Stimulated activated CD4-positive, alpha-beta T cell treated with anti-CD3 and anti-CD28 coated beads, Interleukin-4, amount 100 ng/mL, for 4 hours (primary cell): Measurements from ENCODE around the gene SF1.

Source experiments
- DNase-seq, 2 experiments: peaks; one replicate each; pipeline ENCODE4 v3.0.0-alpha.2; 2020

The SF1 gene

DNA sequence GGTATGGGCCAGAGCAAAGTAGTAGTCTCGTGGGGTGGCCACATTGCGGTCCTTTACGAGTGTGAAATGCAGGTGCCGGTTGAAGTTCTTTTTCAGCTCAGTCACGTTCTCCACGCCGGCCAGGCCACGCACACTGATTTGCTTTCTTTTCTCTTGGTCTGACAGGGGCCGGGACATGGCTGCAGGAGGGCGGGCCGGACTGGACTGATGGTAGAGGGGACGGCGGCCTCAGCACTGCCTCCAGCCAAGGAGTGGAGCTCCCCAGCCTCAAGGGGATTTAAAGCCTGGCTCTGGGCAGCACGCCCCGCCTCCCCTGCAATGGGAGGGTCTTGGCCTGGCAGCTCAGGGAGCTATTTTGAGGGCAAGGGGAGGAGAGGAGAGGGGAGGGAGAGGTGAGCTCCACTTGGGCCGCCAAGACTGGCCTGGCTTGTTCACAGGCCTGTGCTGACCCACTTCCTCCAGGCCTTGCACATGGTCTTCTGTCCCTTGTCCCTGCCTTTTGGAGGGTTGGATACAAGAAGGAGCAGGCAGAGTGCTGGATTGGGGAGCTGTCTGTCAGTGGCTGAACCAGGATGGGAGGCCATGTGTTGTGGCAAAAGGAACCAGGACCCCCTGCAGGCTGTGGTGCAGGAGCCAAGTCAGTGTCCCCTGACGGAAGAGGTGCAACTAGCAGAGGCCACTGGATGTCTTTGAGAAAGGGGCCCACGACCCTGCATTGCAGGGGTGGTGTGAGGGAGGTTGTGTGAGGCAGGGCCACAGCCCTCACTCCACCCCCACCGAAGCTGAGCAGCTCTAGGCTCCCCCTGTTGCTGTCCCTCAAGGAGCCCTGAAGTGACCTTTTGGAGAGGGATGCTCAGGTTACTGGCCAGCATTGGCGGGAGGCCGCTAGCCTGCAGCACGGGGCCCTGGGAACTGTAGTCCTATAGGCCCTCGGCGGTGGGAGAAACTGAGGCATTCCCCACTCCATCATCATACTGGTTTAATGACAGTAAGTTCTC, 18.3 kb downstream of the SF1 start, which contains the start of gene PYGM:
Gene PYGM (minus strand): TSS at position 253 of the 998 bp plus-strand sequence. CDS start 76 bp downstream, at position 177.
- DNase-seq, result no peak

GRCh38 chr11:64759131-64759721, 19.1 kb downstream of the SF1 start:
- DNase-seq, result peak in 1 of 2 experiments; percentile 17

- no peak for DNase-seq
These were observed 19.8 kb downstream of the SF1 start for GRCh38 chr11:64758330-64759079.

DNA sequence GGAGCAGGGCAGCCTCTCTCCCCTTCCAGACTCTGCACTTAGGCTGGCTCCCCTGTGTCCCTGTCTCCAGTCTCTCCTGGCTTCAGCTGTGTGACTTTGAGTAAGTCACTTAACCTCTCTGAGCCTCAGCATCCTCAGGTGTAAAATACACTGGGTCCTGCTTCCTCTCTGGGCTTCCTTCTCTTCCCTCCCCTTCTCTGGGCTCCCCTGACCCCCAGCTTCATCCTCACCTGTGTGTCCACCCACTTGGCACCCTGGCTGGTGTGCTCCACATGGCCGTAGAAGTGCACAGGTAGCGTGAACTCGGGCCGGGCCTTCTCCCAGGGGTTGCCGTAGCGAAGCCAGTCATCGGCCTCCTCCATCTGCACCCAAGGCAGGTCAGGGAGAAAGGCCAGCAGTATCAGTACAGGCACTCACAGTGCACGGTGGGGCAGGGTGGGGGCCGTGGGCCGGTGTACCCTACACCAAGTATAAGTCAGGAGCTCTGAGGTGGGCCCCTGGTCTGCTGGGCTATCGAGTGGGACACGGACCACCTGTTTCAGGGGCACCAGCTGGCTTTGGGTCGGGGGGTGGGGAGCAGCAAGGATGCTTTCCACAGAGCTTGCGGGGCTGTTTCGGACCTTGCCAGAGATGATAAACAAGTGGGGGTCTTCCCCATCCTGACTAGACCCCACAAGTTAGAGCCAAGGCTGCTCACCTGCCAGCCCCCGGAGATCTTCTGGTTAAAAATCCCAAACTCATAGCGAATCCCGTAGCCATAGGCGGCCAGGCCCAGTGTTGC, 20.6 kb downstream of the SF1 start:
- no peak for DNase-seq

- no peak for DNase-seq
These were observed 22.5 kb downstream of the SF1 start for GRCh38 chr11:64755681-64756361.

DNA sequence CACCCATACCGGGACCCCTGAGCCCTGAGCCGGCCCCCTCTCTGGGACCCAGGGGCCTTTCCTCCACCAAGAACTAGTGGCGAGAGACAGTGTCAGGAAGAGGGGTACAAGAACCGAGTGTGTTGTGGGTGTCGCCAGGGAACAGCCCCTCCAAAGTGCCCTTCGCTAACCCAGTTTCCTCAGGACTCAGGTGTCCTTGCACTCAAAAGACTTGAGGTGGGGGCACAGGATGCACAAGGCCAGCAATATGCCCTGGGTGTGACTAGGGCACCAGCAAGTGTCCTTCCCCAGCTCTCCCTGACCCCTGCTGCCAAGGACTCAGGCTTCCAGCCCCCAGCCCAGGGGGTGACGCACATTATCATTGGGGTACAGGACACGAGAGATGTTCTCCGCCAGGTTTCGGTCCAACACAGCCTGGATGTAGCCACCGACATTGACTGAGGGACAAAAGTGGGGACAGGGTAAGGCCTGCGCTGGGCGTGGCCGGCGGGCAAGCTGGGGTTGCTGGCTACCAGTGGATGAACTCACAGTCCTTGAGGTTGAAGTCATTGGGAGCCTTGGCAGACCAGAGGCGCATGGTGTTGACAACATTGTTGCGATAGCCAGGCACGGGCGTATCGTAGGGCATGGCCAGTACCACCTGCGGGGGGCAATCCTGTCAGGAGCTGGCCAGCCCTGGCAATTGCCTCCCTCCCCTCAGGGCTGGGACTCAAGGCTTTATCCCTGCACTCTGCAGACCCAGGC, 23.3 kb downstream of the SF1 start:
- no peak for DNase-seq

DNA sequence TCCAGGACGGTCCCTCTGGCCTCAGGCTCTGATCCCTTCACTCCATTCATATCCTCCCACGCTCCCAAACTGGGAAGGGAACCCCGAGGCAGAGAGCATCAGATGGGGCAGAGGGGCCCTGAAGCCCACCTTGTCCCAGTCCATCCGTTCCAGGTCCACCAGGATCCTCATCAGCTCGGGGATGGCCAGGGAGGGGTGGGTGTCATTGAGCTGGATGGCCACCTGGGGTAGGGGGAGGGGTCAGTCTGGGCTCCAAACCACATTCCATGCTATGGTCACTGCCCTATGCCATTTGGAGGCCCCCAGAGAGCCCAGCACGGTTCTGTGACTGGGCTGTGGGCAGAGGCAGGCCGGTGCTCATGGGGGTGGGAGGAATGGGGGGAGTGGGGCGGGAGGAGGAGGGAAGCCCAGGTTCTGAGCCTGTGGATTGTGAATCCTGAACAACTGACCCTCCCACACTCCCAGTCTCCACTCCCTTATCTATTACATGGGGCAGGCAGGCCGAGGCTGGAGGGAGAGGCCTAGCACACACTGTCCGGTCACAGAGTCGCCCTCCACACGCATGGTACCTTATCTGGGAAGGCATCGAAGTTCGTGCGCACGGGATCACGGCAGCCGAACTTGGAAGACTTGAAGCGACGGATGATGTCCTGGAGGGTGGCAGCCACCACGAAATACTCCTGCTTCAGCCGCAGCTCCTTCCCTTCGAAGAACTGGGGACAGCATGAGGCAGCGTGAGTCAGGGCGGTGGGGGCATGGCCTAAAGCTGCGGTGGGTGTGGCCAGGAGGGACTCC, 24.0 kb downstream of the SF1 start:
- no peak for DNase-seq

DNA sequence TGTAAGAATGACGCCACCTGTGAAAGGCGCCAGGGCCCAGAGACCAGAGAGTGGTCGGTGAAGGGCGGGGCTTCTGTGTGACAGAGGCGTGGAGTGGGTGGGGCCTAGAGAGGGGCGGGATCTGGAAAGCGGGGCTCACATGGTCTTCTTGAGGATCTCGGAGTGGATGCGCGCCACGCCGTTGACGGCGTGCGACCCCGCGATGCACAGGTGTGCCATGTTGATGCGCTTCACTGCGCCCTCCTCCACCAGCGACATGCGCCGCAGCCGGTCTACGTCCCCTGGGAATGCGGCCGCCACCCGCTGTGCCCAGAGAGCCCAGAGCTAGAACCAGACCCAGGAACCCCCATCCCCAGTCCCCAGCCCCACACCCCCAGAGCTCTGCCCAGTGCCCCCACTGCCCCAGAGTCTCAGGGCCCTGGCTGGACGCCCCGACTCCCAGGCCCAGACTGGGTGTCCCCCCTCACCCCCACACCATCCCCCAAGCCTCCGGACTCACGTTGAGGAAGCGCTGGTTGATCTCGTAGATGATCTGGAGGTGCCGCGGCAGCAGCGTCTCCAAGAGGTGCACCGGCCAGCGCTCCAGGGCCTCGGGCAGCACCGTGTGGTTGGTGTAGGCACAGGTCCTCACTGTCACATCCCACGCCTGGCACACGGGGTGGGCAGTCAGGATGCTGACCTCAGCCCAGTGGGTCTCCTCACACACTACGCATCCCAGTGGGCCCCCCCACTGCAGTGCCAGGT, 24.8 kb downstream of the SF1 start:
- no peak for DNase-seq

- DNase-seq, result no peak
These were observed 25.3 kb downstream of the SF1 start for GRCh38 chr11:64753019-64753379.

DNA sequence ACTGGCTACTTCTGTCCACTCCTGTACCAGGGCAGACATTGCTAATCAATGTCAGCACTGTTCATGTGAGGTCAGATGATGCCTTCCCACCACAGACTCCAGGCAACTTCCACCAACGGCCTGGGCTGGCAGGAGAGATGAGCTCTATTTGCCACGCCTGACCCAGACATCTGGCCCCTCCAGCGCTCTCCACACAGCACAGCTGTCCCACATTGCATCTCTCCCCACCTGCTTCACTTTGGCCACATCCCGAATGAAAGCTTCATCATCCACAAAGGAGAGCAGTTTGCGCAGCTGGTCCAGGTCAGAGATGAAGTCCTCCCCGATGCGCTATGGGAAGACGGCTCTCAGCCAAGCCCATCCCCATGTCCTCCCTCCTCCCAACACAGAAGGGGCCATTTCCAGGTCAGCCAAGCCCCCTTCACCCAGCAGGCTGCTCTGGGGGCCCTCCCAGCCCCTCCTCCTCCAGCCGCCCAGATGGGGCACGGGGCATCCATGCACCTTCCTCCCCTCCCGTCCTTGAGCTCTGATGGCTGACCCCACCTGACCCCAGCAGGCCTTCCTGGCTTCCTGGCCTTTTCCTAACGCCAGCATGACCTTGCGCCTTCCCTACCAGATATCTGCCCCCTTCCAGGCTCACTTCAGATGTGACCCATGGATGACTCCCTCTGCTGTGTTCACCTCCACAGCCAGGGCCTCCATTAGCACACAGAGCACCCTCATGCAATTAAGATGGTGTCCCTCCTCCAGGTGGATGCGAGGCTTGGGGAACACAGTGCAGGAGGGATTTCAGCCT, 26.0 kb downstream of the SF1 start:
- no peak for DNase-seq

DNA sequence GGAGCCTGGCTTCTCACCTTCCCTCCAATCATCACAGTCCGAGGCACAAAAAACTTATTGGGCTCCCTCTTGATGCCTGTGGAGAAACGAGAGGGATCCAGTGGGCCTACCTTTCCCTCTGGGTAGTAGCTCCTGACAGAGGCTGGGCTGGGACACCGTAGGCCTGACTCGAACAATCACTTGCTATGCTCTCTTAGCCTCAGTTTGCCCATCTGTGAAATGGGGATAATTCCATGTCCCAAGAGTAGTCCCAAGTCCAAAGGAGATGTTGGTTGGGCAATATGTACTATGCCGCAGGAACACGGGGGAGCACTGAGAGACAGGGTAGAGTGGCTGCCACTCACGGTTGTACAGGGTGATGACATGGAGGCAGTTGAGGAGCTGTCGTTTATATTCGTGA, 26.8 kb downstream of the SF1 start:
- no peak for DNase-seq

- DNase-seq, result no peak
These were observed 27.2 kb downstream of the SF1 start for GRCh38 chr11:64751136-64751535.

GRCh38 chr11:64750361-64751054, 27.8 kb downstream of the SF1 start:
- DNase-seq, result no peak

DNA sequence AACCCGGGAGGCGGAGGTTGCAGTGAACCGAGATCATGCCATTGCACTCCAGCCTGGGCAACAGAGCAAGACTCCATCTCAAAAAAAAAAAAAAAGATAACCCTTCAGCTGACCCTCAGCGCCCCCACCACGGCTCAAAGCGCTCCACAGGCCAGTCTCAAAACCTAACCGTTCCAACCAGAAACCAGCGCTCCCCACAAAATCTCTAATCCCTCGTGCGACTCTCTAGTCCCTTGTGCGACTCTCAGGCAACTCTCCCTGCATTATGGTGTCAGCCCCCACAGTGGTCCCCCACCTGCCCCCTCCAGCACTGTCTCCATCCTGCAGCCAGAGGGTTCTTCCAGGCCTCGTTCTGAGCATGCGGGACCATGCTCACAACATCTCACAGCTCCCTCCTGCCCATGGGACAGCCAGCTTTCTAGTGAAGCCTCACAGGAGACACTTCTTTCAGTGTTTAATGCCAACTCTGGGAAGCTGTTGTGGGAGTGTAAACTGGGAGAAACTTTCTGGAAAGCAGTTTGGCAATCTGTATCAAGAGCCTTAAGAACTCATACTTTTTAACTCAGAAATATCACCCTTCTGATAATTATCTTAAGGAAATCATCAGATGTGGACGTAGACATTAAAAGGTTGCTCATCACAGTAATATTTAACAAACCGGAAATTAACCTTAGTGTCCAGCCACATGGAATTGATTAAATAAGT, 30.2 kb downstream of the SF1 start:
- DNase-seq, result no peak

GRCh38 chr11:64746486-64746885, 31.9 kb downstream of the SF1 start:
- no peak for DNase-seq

- peak; percentile 53 to 70 for DNase-seq
These were observed 32.6 kb downstream of the SF1 start for GRCh38 chr11:64745521-64746328.

DNA sequence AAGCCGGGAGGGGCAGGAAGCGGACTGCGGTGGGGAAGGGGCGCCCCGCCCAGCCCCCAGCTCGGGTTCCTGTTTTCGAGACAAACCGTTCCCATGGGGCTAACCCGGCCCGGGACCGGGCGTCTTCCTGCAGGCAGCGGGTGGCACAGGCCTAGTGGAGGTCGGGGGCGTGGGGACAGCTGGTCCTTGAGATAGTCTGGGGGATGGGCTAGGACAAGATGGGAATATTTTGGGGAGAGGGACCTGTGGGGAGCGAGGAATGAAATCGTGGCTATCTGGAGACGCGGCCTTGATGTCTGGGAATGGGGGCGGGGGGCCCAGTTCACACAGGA, 33.2 kb downstream of the SF1 start:
- DNase-seq, result peak; percentile 33 to 64
